GM19467 (cell line): ENCODE data around the gene KLRC2.
"Not testable (repeated sequence)": the region's sequence is repeated elsewhere in the genome, so short reads cannot be mapped to it uniquely, and the experiment has no call there.

ENCODE experiments used
- ATAC-seq: cut with Tn5 transposase; IDR thresholded peaks from one replicate; pipeline ENCODE4 v1.9.1; 2021; ENCODE audit warnings: mild to moderate bottlenecking, moderate library complexity; ENCODE audit not compliant: unreplicated experiment

Gene KLRC2

DNA sequence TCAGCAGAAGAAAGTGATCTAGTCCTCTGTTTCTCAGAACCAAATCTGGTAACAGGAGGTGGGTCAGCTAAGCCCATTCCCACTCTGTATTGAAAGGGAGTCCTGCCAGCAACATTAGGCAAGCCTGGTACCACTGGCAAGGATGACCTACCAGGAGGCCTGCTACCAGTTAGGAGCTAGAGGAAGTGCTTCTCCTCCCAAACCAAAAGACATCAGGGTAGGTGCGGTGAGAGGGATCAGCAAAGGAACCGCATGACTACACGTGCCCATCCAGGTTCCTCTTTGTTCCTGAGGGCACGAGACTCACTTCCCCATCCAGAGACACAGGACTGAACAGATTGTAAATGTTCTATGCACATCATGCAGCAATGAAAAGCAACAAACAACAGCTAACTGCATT, 29.1 kb downstream of the KLRC2 start:
- ATAC-seq = no peak

DNA sequence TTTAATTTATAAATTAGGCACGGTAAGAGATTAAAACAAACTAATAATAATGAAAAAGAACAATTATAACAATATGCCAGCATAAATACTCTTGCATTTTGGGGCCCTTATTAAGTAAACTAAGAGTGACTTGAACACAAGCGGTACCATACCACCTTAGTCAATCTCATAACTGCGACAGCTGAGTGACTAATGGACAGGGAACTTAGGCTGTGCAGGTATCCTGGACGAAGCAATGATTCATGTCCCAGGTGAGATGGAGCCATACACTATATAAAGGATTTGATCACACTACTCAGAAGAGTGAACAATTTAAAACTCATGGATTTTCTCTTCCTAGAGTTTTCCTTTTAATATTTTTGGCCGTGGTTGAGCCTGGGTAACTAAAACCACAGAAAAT, 30.5 kb downstream of the KLRC2 start:
- no peak for ATAC-seq

DNA sequence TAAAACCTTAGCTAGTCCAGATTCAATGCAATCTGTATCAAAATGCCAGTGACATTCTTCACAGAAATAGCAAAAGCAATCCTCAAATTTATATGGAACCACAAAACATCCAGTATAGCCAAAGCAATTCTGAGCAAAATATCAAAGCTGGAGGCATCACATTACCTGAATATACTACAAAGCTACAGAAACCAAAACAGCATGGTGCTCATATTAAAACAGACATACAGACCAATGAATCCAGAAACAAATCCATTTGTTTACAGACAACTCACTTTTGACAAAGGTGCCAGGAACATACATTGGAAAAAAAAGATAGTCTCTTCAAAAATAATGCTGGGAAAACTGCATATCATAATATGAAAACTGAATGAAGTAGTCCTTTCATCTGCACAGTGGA, 31.0 kb downstream of the KLRC2 start:
- no peak for ATAC-seq

GRCh38 chr12:10400829-10401228, 35.0 kb downstream of the KLRC2 start:
- ATAC-seq = no peak

- ATAC-seq = no peak
Measured at GRCh38 chr12:10398168-10398567, 37.6 kb downstream of the KLRC2 start.

GRCh38 chr12:10397296-10397695, 38.5 kb downstream of the KLRC2 start:
- ATAC-seq = no peak

GRCh38 chr12:10396176-10396575, 39.6 kb downstream of the KLRC2 start:
- ATAC-seq = not testable (repeated sequence)

DNA sequence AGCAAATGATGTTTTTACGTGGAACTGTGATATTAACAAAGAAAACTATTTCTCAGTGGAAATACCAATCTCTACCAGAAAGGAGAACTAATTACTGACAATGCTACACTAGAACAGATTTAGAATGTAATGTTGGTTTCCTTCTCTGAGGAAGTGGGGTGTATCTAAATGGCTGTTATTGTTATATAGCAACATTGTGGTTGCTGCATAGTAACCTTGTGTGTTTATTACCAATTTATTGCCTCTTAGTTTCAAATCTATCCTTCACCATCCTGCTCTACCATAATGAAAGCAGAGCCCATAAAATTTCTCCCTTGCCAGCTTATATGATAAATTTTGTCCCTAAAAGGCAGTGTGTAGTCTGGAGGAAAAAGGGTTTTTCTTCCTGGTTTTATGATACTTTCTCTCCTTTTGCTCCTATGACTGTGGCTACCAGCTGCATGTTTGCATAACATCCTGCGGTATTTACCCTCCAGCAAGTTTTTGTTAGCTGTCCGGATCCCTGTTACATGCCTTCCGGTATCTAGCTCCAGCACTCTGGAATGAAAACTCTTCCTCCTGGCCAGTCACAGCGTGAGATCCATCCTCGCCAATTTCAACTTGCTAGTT, 40.3 kb downstream of the KLRC2 start:
- peak; percentile 69 for ATAC-seq

GRCh38 chr12:10394531-10395152, 41.2 kb downstream of the KLRC2 start:
- not testable (repeated sequence) for ATAC-seq

DNA sequence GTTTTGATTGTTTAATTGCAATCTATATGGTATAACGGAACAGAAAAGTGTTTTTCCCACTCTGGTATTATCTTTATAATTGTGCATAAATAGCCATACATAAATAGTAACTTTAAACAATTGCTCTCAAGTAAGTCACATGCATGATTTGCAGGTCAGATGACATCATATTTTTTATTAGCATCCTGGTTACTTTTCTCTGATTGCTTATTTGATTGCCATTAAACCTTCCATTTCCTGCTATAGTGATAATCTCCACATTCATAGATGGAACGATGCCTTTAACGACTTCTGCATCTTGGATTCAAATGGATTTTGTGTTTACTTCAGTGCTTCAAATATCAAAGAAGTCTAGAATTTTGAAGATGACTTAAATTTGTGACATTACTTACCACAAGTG, 42.5 kb downstream of the KLRC2 start:
- no peak for ATAC-seq

- ATAC-seq = peak; percentile 54
Measured at GRCh38 chr12:10392394-10392930, 43.3 kb downstream of the KLRC2 start.

DNA sequence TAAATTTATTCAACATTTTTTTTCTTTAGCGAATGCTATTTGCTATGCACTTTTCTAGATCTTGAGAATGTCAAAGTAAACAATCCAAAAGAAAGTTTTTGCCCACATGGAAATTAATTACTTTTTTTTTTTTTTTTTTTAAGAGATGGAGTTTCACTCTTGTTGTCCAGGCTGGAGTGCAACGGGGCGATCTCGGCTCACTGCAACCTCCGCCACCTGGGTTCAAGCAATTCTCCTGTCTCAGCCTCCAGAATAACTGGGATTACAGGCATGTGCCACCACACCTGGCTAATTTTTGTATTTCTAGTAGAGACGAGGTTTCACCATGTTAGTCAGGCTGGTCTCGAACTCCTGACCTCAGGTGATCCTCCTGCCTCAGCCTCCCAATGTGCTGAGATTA, 44.8 kb downstream of the KLRC2 start:
- not testable (repeated sequence) for ATAC-seq

GRCh38 chr12:10389904-10390303, 45.9 kb downstream of the KLRC2 start, which contains the start of gene KLRK1:
Gene KLRK1 (minus strand): TSS chr12:10390041. CDS start chr12:10388810, 1,231 bp downstream.
- ATAC-seq = no peak

GRCh38 chr12:10388624-10389413, 47.0 kb downstream of the KLRC2 start:
- no peak for ATAC-seq

DNA sequence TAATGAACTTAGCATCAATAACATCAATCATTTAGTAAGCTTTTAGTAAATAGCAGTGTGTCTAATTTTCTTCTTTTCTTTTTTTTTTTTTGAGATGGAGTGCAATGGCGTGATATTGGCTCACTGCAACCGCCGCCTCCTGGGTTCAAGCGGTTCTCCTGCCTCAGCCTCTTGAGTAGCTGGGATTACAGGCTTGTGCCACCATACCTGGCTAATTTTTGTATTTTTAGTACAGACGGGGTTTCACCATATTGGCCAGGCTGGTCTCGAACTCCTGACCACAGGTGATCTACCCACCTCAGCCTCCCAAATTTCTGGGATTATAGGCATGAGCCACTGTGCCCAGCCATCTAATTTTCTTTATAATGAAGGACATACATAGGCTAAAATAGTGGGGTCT, 48.3 kb downstream of the KLRC2 start:
- ATAC-seq = not testable (repeated sequence)

- no peak for ATAC-seq
Measured at GRCh38 chr12:10386857-10387256, 49.0 kb downstream of the KLRC2 start.

DNA sequence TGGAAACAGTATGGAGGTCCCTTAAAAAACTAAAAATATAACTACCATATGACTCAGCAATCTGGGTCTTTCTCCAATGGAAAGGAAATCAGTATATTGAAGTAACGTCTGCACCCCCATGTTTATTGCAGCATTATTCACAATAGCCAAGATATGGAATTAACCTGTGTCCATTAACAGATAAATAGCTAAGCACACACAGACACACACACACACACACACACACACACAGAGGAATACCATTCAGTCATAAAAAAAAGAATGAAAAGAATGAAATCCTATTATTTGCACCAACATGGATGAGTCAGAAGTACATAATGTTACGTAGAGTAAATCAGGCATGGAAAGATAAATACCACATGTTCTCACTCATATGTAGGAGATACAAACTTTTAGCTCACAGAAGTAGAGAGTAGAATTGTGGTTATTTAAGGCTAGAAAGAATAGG, 50.6 kb downstream of the KLRC2 start:
- no peak for ATAC-seq

DNA sequence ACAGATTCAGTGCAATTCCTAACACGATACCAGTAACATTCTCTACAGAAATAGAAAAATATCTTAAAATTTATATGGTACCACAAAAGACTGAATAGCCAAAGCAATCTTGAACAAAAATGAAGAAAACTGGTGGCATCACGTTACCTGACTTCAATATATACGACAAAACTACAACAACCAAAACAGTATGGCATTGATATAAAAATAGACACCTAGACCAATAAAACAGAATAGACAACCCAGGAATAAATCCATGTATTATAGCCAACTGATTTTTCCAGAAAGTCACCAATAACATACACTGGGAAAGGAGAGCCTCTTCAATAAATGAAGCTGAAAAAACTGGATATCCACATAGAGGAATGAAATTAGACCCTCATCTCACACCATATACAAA, 51.6 kb downstream of the KLRC2 start:
- ATAC-seq = no peak

- no peak for ATAC-seq
Measured at GRCh38 chr12:10381928-10382628, 53.7 kb downstream of the KLRC2 start.
